B cell (primary cell): ENCODE measurements around the gene GEMIN5. TPM values are rescaled to one million over a fixed set of nuclear protein-coding genes. Genes with fewer than 3 reads are reported as not detected.
A peak's percentile ranks its signal among the peaks of the same experiment; 100 is the strongest.

Experiments
- ATAC-seq: fragments of 200-7000 bp; cut with Tn5 transposase; one replicate; pipeline ENCODE4 v1.10.0; 2021; ENCODE audit warnings: low read depth, mild to moderate bottlenecking, moderate number of reproducible peaks, moderate library complexity
- CTCF ChIA-PET: fragments of 350-600 bp; sonication (Branson Sonifier 250); formaldehyde crosslinking; loops from one replicate; lab custom pipeline; 2021; ENCODE audit warnings: antibody characterized with exemption, inconsistent platforms; lab: Charles Lee
- POLR2A ChIA-PET: fragments of 350-600 bp; sonication (Branson Sonifier 250); formaldehyde crosslinking; loops from one replicate; lab custom pipeline; 2021; ENCODE audit warnings: antibody characterized with exemption; lab: Charles Lee
- DNase-seq: peaks from one replicate; pipeline ENCODE4 v3.0.0; 2013
- H2AFZ ChIP-seq: 2 replicates; pipeline ENCODE4 v1.6.1; 2012; ENCODE audit warnings: mild to moderate bottlenecking, low read depth, low read length; ENCODE audit not compliant: insufficient read depth, poor library complexity, severe bottlenecking
- H3K27ac ChIP-seq, 2 donors: 1 replicate in 1 of 2; 2 replicates in 1 of 2; pipeline ENCODE4 v1.5.1; 2012 to 2013; ENCODE audit warnings: low read length in 2 of 2, mild to moderate bottlenecking in 2 of 2, moderate library complexity in 1 of 2
- H3K27me3 ChIP-seq, 4 experiments: fragments of 200-600 bp in 1 of 4; sonication (generic) in 1 of 4; replicated peaks in 1 of 4; 1 replicate in 2 of 4; 2 replicates in 2 of 4; pipeline versions ENCODE4 v1.6.1 to v1.7.0; 2013 to 2016; ENCODE audit warnings: low read length in 3 of 4, mild to moderate bottlenecking in 2 of 4, mixed read lengths in 1 of 4, moderate library complexity in 1 of 4; ENCODE audit not compliant: insufficient read depth in 4 of 4, control insufficient read depth in 3 of 4; ENCODE audit errors: control extremely low read depth in 1 of 4
- H3K36me3 ChIP-seq, 2 experiments: replicated peaks in 1 of 2; 1 replicate in 1 of 2; 2 replicates in 1 of 2; pipeline versions ENCODE4 v1.6.1 to v1.7.1; 2013; ENCODE audit warnings: low read length in 1 of 2; ENCODE audit not compliant: insufficient read depth in 2 of 2, control insufficient read depth in 1 of 2; ENCODE audit errors: control extremely low read depth in 1 of 2, extremely low read depth in 1 of 2
- H3K4me1 ChIP-seq, 2 donors: fragments of 200-600 bp in 1 of 2; sonication (generic) in 1 of 2; 1 replicate in 1 of 2; 2 replicates in 1 of 2; pipeline versions ENCODE4 v1.5.1 to v1.6.1; 2013 to 2017; ENCODE audit warnings: low read length in 2 of 2; ENCODE audit not compliant: control insufficient read depth in 2 of 2, insufficient read depth in 2 of 2
- H3K4me2 ChIP-seq: replicated peaks from 2 replicates; pipeline ENCODE3; 2012; ENCODE audit warnings: mild to moderate bottlenecking, low read depth, low read length; ENCODE audit not compliant: poor library complexity, severe bottlenecking
- H3K4me3 ChIP-seq, 5 experiments: fragments of 200-600 bp in 1 of 5; sonication (generic) in 1 of 5; 1 replicate in 3 of 5; 2 replicates in 2 of 5; pipeline versions ENCODE4 v1.5.1 to v1.7.0; 2011 to 2016; ENCODE audit warnings: low read length in 4 of 5, mild to moderate bottlenecking in 4 of 5, low read depth in 2 of 5, control low read depth in 1 of 5, moderate library complexity in 1 of 5; ENCODE audit not compliant: insufficient read depth in 1 of 5; ENCODE audit errors: control extremely low read depth in 1 of 5, extremely low read depth in 1 of 5
- H3K79me2 ChIP-seq: fragments of 200-600 bp; sonication (generic); one replicate; pipeline ENCODE4 v1.6.0; 2016; ENCODE audit warnings: low read length; ENCODE audit not compliant: control insufficient read depth, insufficient read depth
- H3K9ac ChIP-seq: fragments of 200-600 bp; sonication (generic); 2 replicates; pipeline ENCODE4 v1.6.1; 2017; ENCODE audit warnings: mild to moderate bottlenecking, low read length, moderate library complexity
- H3K9me3 ChIP-seq, 3 donors: one replicate each; pipeline versions ENCODE4 v1.6.1 to v1.7.1; 2013; ENCODE audit warnings: low read length in 2 of 3; ENCODE audit not compliant: control insufficient read depth in 2 of 3, insufficient read depth in 1 of 3; ENCODE audit errors: control extremely low read depth in 1 of 3
- H4K20me1 ChIP-seq: 2 replicates; pipeline ENCODE4 v1.6.0; 2012; ENCODE audit warnings: mild to moderate bottlenecking, low read length; ENCODE audit not compliant: insufficient read depth, control insufficient read depth, poor library complexity, severe bottlenecking
- H3K27ac Mint-ChIP-seq: one replicate; pipeline ENCODE4 v1.8.0; 2021; ENCODE audit warnings: mixed read lengths
- H3K27me3 Mint-ChIP-seq: one replicate; pipeline ENCODE4 v1.8.0; 2021; ENCODE audit warnings: mixed read lengths
- H3K4me1 Mint-ChIP-seq: one replicate; pipeline ENCODE4 v1.8.0; 2021; ENCODE audit warnings: mixed read lengths
- H3K4me3 Mint-ChIP-seq: one replicate; pipeline ENCODE4 v1.8.0; 2021; ENCODE audit warnings: mixed read lengths
- H3K9me3 Mint-ChIP-seq: one replicate; pipeline ENCODE4 v1.8.0; 2022; ENCODE audit warnings: mixed read lengths; ENCODE audit not compliant: insufficient read depth
- EZH2 ChIP-seq: IDR thresholded peaks from 2 replicates; pipeline ENCODE4 v1.6.1; 2012; ENCODE audit warnings: borderline replicate concordance, low read depth, mild to moderate bottlenecking, moderate library complexity, low read length; ENCODE audit not compliant: insufficient read depth, poor library complexity, severe bottlenecking
- WGBS: methylation state at CpG from one replicate; pipeline ENCODE4 v1.1.5; 2013; ENCODE audit warnings: missing lambda C conversion rate; ENCODE audit not compliant: insufficient coverage; 5-methylcytosine and 5-hydroxymethylcytosine counted together
- intact Hi-C: fragments of 100-400 bp; cut with micrococcal nuclease; formaldehyde crosslinking; loops from one replicate; pipeline ENCODE4 v1.10.0; 2022
- polyA plus RNA-seq: library from polyadenylated mRNA; depleted of rRNA; stranded (reverse); fragments of >200 nt; gene quantifications from 2 replicates; pipeline ENCODE4 v1.2.3, GENCODE V29; 2012
- total RNA-seq, 2 donors: library from RNA; stranded (reverse); fragments of 120-200 nt in 1 of 2; gene quantifications; 1 replicate in 1 of 2; 2 replicates in 1 of 2; pipeline versions ENCODE4 v1.2.3 to v1.2.4, GENCODE V29; 2013 to 2022
- TF ChIP-seq, protein P1 (sequence below): fragments of 200-600 bp; IDR thresholded peaks from one replicate; pipeline ENCODE4 v1.8.0; 2022; ENCODE audit warnings: antibody characterized with exemption, mild to moderate bottlenecking

The GEMIN5 gene
- total and polyA plus RNA-seq, 2 donors (not counting 1 experiment from before 2014, with no cell fraction given), result 3.6 to 15.5 TPM

DNA sequence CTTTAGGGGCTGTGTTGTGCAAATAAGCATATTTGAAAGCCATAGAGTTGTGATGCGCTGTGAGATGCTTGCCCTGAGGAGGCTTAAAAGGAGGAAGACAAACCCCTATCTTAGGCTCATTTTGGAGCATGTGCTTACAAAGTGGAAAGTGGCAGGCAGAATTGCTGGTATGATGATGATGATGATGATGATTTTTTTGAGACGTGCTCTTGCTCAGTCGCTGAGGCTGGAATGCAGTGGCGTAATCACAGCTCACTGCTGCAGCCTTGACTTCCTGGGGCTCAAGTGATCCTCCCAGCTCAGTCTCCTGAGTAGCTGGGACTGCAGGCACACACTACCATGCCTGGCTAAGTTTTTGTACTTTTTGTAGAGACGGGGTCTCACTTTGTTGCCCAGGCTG, 77.9 kb downstream of the GEMIN5 start:
- no peaks in the 10 kb centered on the region for H3K9me3 Mint-ChIP-seq
- 62% methylated on average over 5 of the region's 5 CpGs for WGBS
- peak overlapping the region; percentile 79 to 100 (median 85) for H3K4me3 ChIP-seq
- ChIA-PET POLR2A (no interaction called here), CTCF (no interaction called here)
- H2AFZ ChIP-seq, result no peak overlapping the region
- H3K9ac ChIP-seq, result peak overlapping the region; percentile 93
- H3K27me3 Mint-ChIP-seq, result no peaks in the 10 kb centered on the region
- H3K4me2 ChIP-seq, result peak overlapping the region; percentile 85
- peaks cover 70% of the 10 kb centered on the region for H3K79me2 ChIP-seq
- TF ChIP-seq, protein P1, sequence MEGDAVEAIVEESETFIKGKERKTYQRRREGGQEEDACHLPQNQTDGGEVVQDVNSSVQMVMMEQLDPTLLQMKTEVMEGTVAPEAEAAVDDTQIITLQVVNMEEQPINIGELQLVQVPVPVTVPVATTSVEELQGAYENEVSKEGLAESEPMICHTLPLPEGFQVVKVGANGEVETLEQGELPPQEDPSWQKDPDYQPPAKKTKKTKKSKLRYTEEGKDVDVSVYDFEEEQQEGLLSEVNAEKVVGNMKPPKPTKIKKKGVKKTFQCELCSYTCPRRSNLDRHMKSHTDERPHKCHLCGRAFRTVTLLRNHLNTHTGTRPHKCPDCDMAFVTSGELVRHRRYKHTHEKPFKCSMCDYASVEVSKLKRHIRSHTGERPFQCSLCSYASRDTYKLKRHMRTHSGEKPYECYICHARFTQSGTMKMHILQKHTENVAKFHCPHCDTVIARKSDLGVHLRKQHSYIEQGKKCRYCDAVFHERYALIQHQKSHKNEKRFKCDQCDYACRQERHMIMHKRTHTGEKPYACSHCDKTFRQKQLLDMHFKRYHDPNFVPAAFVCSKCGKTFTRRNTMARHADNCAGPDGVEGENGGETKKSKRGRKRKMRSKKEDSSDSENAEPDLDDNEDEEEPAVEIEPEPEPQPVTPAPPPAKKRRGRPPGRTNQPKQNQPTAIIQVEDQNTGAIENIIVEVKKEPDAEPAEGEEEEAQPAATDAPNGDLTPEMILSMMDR, result no peak
- TF ChIP-seq EZH2, result no peak
- H3K4me1 ChIP-seq, result peaks cover 46 to 54% of the 10 kb centered on the region in 2 donors
- DNase-seq, result peak; percentile 21
- peak overlapping the region; percentile 95 for H3K4me3 Mint-ChIP-seq
- H4K20me1 ChIP-seq, result peaks cover 37% of the 10 kb centered on the region
- H3K36me3 ChIP-seq, result peaks cover 0 to 18% of the 10 kb centered on the region in 2 experiments
- peak overlapping the region; percentile 98 for H3K27ac Mint-ChIP-seq
- H3K4me1 Mint-ChIP-seq, result peaks cover 54% of the 10 kb centered on the region
- ATAC-seq, result no peak
- H3K9me3 ChIP-seq, result no peaks in the 10 kb centered on the region
- peak overlapping the region; percentile 98 to 99 for H3K27ac ChIP-seq
- no peaks in the 10 kb centered on the region for H3K27me3 ChIP-seq
- intact Hi-C loops, result no loop called here

DNA sequence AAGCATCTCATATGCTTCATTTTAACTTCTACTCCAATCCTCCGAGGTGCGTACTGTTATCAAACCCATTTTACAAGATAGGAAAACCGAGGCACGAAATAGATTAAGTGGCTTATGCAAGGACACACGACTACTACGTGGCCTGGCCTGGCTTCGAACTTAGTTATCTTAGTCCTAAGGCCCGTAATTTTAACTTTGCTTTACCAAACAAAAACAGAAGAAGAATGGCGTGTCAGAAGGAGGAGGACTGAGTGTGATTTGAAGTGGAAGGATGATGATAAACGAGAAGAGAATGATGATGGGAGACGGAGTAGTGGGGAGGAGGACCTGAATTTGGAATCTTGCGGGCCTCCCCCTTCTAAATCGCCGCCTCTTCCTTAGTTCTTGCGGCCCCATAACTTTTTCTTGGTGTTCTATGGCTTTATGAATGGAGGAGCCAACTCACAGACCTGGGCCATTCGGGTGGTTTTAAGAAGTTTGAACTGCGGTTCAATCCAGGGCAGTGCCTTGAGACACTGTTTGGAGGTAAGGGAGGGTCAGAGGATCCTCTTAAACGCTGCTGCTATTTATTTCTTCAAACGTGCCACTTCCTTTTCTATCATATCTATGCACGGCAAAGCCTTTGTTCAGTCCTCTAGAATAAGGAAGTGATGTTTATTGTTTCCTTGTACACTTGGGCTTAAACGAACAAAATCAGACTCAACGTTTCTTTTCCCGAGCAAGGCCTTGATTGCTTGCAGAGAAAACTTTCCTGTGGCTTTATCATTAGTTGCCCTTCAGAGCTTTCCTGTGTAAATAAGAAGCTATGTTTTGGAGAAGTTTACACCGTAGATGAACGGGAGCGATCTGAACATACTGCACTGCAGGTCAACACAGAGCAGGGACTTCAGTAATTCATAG, 78.8 kb downstream of the GEMIN5 start:
- CTCF ChIA-PET, result no interaction called here
- H3K9me3 ChIP-seq, result no peaks in the 10 kb centered on the region
- peak overlapping the region; percentile 98 to 99 for H3K27ac ChIP-seq
- peak overlapping the region; percentile 98 for H3K27ac Mint-ChIP-seq
- POLR2A ChIA-PET, result interaction anchor here (0.7 to 1.0 kb wide), 3 partner anchors 79 to 820 kb away, joined by 3 read pairs; partner anchors contain the start of genes FAM114A2, GEMIN5 and MFAP3
- peaks cover 61% of the 10 kb centered on the region for H3K79me2 ChIP-seq
- peak; percentile 8 for ATAC-seq
- peak overlapping the region; percentile 93 for H3K9ac ChIP-seq
- no peaks in the 10 kb centered on the region for H3K9me3 Mint-ChIP-seq
- intact Hi-C loops, result loop anchor here (1.0 to 2.0 kb wide), 4 partner anchors 79 to 414 kb away; partner anchors contain the start of genes GEMIN5 and SAP30L
- peaks cover 43 to 52% of the 10 kb centered on the region in 2 donors for H3K4me1 ChIP-seq
- H3K4me1 Mint-ChIP-seq, result peaks cover 49% of the 10 kb centered on the region
- peak; percentile 73 for DNase-seq
- peaks cover 0 to 10% of the 10 kb centered on the region in 2 experiments for H3K36me3 ChIP-seq
- peak overlapping the region; percentile 85 for H3K4me2 ChIP-seq
- H2AFZ ChIP-seq, result peak overlapping the region; percentile 89
- H3K27me3 ChIP-seq, result no peaks in the 10 kb centered on the region
- H3K27me3 Mint-ChIP-seq, result no peaks in the 10 kb centered on the region
- peaks cover 30% of the 10 kb centered on the region for H4K20me1 ChIP-seq
- WGBS, result 0% methylated on average over 14 of the region's 26 CpGs
- H3K4me3 ChIP-seq, result peak overlapping the region; percentile 79 to 100 (median 85)
- TF ChIP-seq, protein P1, result no peak
- TF ChIP-seq EZH2, result no peak
- H3K4me3 Mint-ChIP-seq, result peak overlapping the region; percentile 95
